Lower leg skin (tissue), 3 donors: ENCODE data around the gene PPARG.

ENCODE experiments used
- POLR2A ChIP-seq, 2 donors: fragments of 450-650 bp; IDR thresholded peaks; one replicate each; pipeline ENCODE4 v1.6.1; 2016 to 2017; ENCODE audit warnings: antibody characterized with exemption in 2 of 2, mild to moderate bottlenecking in 1 of 2, moderate library complexity in 1 of 2
- TF ChIP-seq, protein P1 (sequence below), 3 donors: fragments of 450-650 bp; IDR thresholded peaks; one replicate each; pipeline ENCODE4 v1.5.1; 2016; ENCODE audit warnings: antibody characterized with exemption in 3 of 3, mild to moderate bottlenecking in 3 of 3, moderate library complexity in 2 of 3

DNA sequence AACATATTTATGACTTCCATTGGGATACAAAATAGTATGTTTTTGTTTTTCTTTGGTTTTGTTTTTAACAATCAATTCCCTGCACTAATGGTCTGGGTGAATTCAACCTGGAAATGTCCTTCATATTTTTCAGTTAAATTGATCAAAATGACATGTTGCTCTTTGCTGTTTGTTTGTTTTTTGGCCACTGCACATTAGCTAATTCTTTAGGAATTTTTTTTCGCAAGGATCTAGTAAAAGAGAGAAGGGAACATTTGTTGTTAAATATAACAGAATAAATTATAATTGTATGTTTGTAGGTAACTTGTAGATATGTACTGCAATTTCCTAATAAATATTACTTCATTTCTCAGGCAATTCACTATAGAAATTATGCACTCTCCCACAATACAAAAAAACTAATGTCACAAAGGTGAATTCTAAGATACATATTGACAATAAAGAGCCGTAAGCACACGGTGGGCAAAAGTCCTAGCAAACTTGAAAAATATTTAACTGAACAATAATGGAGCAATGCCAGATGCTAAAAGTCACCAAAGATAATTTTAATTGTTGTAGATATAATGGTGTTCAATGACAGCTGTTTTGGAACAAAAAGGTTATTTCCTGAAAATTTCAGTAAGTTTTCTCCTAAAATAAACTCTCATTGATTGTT lies 21.4 kb upstream of the PPARG start:
- no peak for TF ChIP-seq POLR2A (IDR thresholded peaks at IDR 0.05)
- TF ChIP-seq, protein P1, sequence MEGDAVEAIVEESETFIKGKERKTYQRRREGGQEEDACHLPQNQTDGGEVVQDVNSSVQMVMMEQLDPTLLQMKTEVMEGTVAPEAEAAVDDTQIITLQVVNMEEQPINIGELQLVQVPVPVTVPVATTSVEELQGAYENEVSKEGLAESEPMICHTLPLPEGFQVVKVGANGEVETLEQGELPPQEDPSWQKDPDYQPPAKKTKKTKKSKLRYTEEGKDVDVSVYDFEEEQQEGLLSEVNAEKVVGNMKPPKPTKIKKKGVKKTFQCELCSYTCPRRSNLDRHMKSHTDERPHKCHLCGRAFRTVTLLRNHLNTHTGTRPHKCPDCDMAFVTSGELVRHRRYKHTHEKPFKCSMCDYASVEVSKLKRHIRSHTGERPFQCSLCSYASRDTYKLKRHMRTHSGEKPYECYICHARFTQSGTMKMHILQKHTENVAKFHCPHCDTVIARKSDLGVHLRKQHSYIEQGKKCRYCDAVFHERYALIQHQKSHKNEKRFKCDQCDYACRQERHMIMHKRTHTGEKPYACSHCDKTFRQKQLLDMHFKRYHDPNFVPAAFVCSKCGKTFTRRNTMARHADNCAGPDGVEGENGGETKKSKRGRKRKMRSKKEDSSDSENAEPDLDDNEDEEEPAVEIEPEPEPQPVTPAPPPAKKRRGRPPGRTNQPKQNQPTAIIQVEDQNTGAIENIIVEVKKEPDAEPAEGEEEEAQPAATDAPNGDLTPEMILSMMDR (IDR thresholded peaks at IDR 0.05), result no peak
